Common myeloid progenitor, CD34-positive (primary cell): ENCODE measurements around the gene VPS13C.
A peak's percentile ranks its signal among the peaks of the same experiment; 100 is the strongest.

Source experiments
- CTCF ChIA-PET: fragments of 350-600 bp; sonication (Branson Sonifier 250); formaldehyde crosslinking; loops from one replicate; lab custom pipeline; 2021; ENCODE audit warnings: antibody characterized with exemption; lab: Charles Lee
- POLR2A ChIA-PET: fragments of 350-600 bp; sonication (Branson Sonifier 250); formaldehyde crosslinking; loops from one replicate; lab custom pipeline; 2021; ENCODE audit warnings: antibody characterized with exemption; lab: Charles Lee
- DNase-seq, 3 donors: peaks; one replicate each; pipeline versions ENCODE4 v3.0.0 to v3.0.0-alpha.2; 2013
- H3K27ac ChIP-seq, 2 experiments: 1 replicate in 1 of 2; 2 replicates in 1 of 2; pipeline ENCODE4 v1.7.0; 2013; ENCODE audit warnings: inconsistent platforms in 2 of 2, low read length in 2 of 2, mild to moderate bottlenecking in 2 of 2, low read depth in 1 of 2, moderate library complexity in 1 of 2; ENCODE audit not compliant: severe bottlenecking in 2 of 2, insufficient read depth in 1 of 2, poor library complexity in 1 of 2
- H3K27me3 ChIP-seq, 5 experiments: replicated peaks in 2 of 5; 1 replicate in 3 of 5; 2 replicates in 2 of 5; pipeline versions ENCODE4 v1.6.1 to v1.7.0; 2013; ENCODE audit warnings: low read length in 4 of 5, mild to moderate bottlenecking in 2 of 5, moderate library complexity in 2 of 5, inconsistent platforms in 1 of 5; ENCODE audit not compliant: insufficient read depth in 5 of 5, control insufficient read depth in 4 of 5
- H3K36me3 ChIP-seq, 4 experiments: 1 replicate in 2 of 4; 2 replicates in 2 of 4; pipeline versions ENCODE4 v1.6.1 to v1.7.0; 2013; ENCODE audit warnings: low read length in 3 of 4, control low read depth in 1 of 4, mild to moderate bottlenecking in 1 of 4; ENCODE audit not compliant: control insufficient read depth in 4 of 4, insufficient read depth in 4 of 4
- H3K4me1 ChIP-seq, 4 experiments: 1 replicate in 3 of 4; 2 replicates in 1 of 4; pipeline versions ENCODE4 v1.6.1 to v1.7.1; 2013; ENCODE audit warnings: low read length in 3 of 4, mild to moderate bottlenecking in 3 of 4, control low read depth in 1 of 4, inconsistent platforms in 1 of 4, moderate library complexity in 1 of 4; ENCODE audit not compliant: control insufficient read depth in 4 of 4, insufficient read depth in 4 of 4; ENCODE audit errors: control extremely low read depth in 1 of 4
- H3K4me3 ChIP-seq, 7 experiments: 1 replicate in 4 of 7; 2 replicates in 3 of 7; pipeline versions ENCODE4 v1.5.1 to v1.7.0; 2013; ENCODE audit warnings: mild to moderate bottlenecking in 7 of 7, low read length in 6 of 7, moderate library complexity in 6 of 7, inconsistent platforms in 2 of 7, low read depth in 2 of 7, control low read depth in 1 of 7; ENCODE audit not compliant: insufficient read depth in 4 of 7, control insufficient read depth in 1 of 7; ENCODE audit errors: extremely low read depth in 1 of 7
- H3K9me3 ChIP-seq, 5 experiments: 1 replicate in 4 of 5; 2 replicates in 1 of 5; pipeline versions ENCODE4 v1.6.1 to v1.7.1; 2013; ENCODE audit warnings: low read length in 4 of 5, mild to moderate bottlenecking in 2 of 5, inconsistent platforms in 1 of 5, low read depth in 1 of 5, moderate library complexity in 1 of 5; ENCODE audit not compliant: control insufficient read depth in 4 of 5, insufficient read depth in 2 of 5; ENCODE audit errors: control extremely low read depth in 1 of 5
- WGBS: methylation state at CpG from one replicate; pipeline ENCODE4 v1.1.5; 2013; ENCODE audit not compliant: insufficient coverage; 5-methylcytosine and 5-hydroxymethylcytosine counted together

VPS13C gene

DNA sequence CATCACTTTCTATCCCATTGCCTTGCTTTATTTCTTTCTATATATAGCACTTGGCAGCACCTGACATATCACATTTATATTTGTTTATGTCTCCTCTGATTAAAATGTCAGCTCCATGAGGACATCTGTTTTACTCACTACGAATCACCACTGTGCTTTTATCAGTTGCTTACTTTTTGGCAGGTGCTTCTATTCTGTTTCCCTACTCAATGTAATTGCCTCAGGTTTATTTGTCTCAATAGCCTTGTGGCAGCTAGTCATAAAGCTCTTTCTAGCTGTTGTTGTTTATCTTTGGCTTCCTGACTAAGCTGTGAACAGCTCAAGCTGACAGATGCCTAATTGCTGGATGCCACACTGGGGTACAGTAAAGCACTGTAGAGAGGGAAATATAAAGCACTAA is 85.5 kb downstream of the VPS13C start:
- Histone ChIP-seq H3K4me3 (no peak overlapping the region), H3K27ac (no peak overlapping the region), H3K36me3 (peaks cover 23 to 65% (median 46%) of the 10 kb centered on the region in 4 experiments), H3K27me3 (no peaks in the 10 kb centered on the region), H3K4me1 (no peaks in the 10 kb centered on the region), H3K9me3 (no peaks in the 10 kb centered on the region)
- no peak for DNase-seq
- POLR2A ChIA-PET: no interaction called here
- WGBS: 100% methylated on average over 1 of the region's 1 CpG
- CTCF ChIA-PET: no interaction called here

DNA sequence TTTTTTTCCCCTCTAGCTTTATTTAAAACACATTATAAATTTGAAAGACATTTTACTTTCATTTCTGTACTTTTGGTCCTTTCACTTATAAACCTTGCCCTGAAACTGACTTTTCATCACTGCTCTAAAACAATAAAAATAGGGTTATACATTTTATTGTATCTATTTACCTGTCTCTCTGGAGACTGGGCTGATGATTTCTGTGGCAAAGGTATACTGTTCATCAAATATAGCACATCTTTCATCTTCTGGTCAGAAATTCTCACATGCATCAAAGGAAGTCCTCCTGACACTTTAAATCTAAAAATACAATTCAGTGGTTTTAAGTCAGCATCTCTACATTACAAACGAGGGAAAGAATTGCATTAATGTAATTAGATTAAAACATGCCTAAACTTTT is 86.1 kb downstream of the VPS13C start:
- no peak overlapping the region for H3K27ac ChIP-seq
- ChIA-PET CTCF (no interaction called here), POLR2A (no interaction called here)
- peaks cover 23 to 62% (median 43%) of the 10 kb centered on the region in 4 experiments for H3K36me3 ChIP-seq
- H3K9me3 ChIP-seq: no peaks in the 10 kb centered on the region
- H3K4me1 ChIP-seq: no peaks in the 10 kb centered on the region
- H3K27me3 ChIP-seq: no peaks in the 10 kb centered on the region
- no peak for DNase-seq
- WGBS: no CpG with 5 or more reads among the region's 1 CpG
- H3K4me3 ChIP-seq: no peak overlapping the region

DNA sequence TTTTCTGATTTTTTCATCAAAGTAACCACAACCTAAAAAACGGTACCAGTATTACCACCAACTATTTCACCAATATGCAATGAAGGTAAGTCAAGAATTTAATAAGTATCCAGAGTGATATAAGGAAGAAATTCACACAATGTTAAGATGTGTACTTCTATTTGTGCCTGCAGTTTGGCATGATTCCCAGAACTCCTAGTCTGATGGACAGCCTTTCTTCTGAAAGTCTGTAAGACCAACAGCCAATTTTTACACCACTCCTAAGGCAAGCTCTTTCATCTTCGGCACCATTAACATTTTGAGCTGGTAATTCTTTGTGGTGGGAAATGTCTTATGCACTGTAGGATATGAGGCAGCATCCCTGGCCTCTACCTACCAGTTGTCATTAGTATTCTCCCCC is 108.3 kb downstream of the VPS13C start:
- no peaks in the 10 kb centered on the region for H3K9me3 ChIP-seq
- H3K4me1 ChIP-seq: no peaks in the 10 kb centered on the region
- ChIA-PET CTCF (no interaction called here), POLR2A (no interaction called here)
- DNase-seq: no peak
- no peaks in the 10 kb centered on the region for H3K27me3 ChIP-seq
- peaks cover 22 to 65% (median 35%) of the 10 kb centered on the region in 4 experiments for H3K36me3 ChIP-seq
- H3K27ac ChIP-seq: no peak overlapping the region
- no peak overlapping the region for H3K4me3 ChIP-seq
- WGBS: no CpG with 5 or more reads among the region's 2 CpGs

DNA sequence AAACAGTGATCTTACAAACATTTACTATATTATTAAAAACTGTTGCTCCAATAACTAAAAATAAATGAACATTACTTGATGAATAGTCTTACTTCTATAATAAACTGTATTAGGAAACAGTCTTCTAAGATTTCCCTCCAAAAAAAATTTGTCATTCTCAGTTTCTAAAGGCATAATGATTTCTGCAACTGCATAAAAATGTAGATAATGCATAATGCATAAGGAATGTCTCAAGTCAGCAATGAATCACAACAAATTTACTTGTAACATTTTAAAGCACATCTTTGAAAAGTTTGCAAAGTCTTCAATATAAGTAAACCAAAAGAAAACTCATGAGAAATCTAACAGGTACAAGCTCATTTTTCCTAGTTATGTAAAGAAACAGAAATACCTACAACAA is 113.5 kb downstream of the VPS13C start:
- ChIA-PET CTCF (no interaction called here), POLR2A (no interaction called here)
- Histone ChIP-seq H3K4me3 (no peak overlapping the region), H3K9me3 (peaks cover 0 to 11% (median 6%) of the 10 kb centered on the region in 5 experiments), H3K36me3 (peaks cover 19 to 66% (median 33%) of the 10 kb centered on the region in 4 experiments), H3K4me1 (no peaks in the 10 kb centered on the region), H3K27ac (no peak overlapping the region), H3K27me3 (no peaks in the 10 kb centered on the region)
- DNase-seq: no peak

DNA sequence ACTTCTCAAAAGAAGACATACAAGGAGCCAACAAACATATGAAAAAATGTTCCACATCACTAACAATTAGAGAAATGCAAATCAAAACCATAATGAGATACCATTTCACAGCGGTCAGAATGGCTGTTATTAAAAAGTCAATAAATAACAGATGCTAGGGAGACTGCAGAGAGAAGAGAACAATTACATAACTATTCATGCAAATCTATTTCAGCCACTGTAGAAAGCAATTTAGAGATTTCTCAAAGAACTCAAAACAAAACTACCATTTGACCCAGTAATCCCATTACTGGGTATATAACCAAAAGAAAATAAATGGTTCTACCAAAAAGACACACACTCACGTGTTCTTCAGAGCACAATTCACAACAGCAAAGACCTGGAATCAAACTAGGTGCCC is 116.3 kb downstream of the VPS13C start:
- POLR2A ChIA-PET: no interaction called here
- WGBS: no CpG with 5 or more reads among the region's 2 CpGs
- peaks cover 18 to 64% (median 31%) of the 10 kb centered on the region in 4 experiments for H3K36me3 ChIP-seq
- CTCF ChIA-PET: no interaction called here
- H3K4me1 ChIP-seq: no peaks in the 10 kb centered on the region
- H3K27ac ChIP-seq: no peak overlapping the region
- no peaks in the 10 kb centered on the region for H3K27me3 ChIP-seq
- no peak overlapping the region for H3K4me3 ChIP-seq
- peaks cover 0 to 11% (median 6%) of the 10 kb centered on the region in 5 experiments for H3K9me3 ChIP-seq
- peak in 1 of 3 donors; percentile 6 for DNase-seq

DNA sequence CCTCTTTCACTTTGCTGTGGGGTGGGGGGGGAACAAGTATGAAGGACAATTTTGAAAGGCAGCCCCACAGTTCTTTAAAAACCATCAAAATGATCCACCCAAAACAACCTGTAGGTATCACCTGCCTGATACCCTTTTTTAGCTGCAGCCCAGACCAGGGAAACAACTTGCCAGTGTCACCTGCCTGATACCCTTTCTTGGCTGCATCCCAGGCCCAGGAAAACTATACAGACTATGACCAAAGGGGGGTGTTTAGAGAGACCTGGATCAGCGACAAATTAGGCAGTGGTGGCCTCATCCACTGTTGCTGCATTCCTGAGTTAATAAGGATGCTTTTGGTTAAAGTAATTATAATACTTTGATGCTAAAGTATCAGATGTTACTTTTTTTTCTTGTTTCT is 122.0 kb downstream of the VPS13C start:
- DNase-seq: no peak
- no CpG with 5 or more reads among the region's 1 CpG for WGBS
- Histone ChIP-seq H3K36me3 (peaks cover 2 to 48% (median 14%) of the 10 kb centered on the region in 4 experiments), H3K4me1 (no peaks in the 10 kb centered on the region), H3K9me3 (no peaks in the 10 kb centered on the region), H3K27ac (no peak overlapping the region), H3K27me3 (no peaks in the 10 kb centered on the region), H3K4me3 (no peak overlapping the region)
- ChIA-PET CTCF (interaction anchor here (1.4 kb wide), 1 partner anchor 116 kb away, joined by 3 read pairs; no protein-coding TSS in a partner anchor), POLR2A (no interaction called here)

DNA sequence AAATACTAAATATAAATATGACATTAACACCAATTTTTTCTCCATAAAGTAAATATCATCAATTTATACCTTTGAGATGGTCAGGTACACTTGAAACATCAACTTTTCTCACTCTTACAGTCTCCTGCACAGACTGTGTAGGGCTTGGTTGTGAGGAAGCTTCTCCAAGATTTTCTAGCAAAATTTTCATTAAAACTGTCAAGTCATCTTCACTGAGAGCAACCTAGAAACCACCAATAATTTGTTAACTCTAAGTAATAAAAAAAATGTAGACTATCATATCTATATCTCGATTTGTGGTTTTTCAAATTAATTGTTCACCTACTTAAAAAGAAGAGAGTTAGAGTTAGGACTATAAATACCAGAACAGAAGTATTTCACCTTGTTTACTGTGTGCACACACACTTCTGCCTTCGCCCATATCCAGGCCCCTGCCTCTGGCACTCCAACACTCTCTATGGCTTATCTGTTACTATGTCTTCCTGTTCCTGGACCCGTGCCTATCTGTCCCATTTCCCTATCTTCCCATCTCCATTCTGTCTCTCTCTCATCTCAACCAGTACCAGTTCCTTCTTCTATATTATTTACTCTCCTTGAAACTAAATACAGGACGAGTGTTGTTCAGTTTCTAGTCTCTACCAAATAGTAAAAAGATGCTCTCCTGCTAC is 123.6 kb downstream of the VPS13C start:
- Histone ChIP-seq H3K27ac (no peak overlapping the region), H3K9me3 (no peaks in the 10 kb centered on the region), H3K4me3 (no peak overlapping the region), H3K4me1 (no peaks in the 10 kb centered on the region), H3K27me3 (no peaks in the 10 kb centered on the region), H3K36me3 (peaks cover 0 to 46% (median 18%) of the 10 kb centered on the region in 4 experiments)
- ChIA-PET CTCF (interaction anchor here (2.1 kb wide), 1 partner anchor 10 kb away, joined by 5 read pairs; no protein-coding TSS in a partner anchor), POLR2A (no interaction called here)
- no peak for DNase-seq
- WGBS: 60% methylated on average over 2 of the region's 4 CpGs
